ENCODE measurements around the gene STX17.
"Not testable (repeated sequence)": the region's sequence is repeated elsewhere in the genome, so short reads cannot be mapped to it uniquely, and the experiment has no call there.

The STX17 gene

GRCh38 chr9:99977033-99977792 lies 70.8 kb downstream of the STX17 start:
- no peak for DNase-seq

DNA sequence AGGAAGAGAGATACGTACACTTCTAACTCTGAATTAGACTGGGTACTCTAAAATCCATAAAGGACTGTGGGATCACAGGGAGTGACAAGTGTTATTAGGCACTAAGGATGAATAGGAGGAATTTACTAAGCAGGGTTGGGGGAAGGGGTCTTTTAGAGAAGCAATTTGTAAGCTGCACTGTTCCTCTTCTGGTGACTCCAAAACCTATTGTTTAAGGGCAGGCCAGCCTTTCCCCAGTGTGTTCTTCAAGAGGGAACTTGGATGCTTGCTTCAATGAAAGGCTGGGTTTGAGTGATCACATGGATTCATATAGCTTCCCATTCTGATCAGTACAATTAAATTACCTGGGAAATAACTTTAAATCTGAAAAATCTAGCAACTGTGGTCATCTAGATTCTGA lies 71.8 kb downstream of the STX17 start:
- no peak for DNase-seq

DNA sequence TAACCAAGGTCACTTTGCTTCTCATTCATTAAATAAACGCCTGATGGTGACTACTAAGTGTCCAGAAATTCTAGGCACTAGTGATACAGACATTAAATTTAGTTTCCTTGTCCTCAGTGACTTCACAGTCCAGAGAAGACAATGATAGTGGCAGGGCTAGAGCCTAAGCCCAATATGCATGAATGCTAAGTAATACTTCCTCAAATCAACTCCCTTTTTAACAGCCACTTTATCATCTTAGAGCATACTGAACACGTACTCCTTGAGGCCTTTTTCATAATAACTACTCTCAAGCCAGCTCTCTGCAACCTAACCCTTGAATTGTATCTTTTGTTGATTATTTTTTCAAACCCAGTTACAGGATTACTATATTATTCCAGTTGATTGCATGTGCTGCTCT lies 74.1 kb downstream of the STX17 start:
- DNase-seq, result no peak

DNA sequence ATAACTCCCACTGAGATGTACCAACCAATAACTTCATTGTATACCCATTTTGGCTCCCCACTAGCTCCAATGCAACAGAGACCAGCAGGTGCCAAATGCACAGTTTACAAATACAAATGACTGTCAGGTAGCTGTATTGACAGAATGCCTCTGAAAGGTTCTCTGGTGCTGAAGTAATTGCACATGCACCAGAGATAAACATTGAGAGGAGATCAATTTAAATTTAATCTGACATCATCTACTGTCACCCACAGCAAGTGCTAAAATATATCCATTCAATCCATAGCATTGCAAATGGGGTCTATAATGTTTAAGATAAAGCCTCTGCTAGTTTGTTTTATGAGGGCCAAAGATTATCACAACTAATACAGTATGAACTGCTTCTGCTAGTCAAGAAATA lies 80.2 kb downstream of the STX17 start:
- DNase-seq, result no peak

DNA sequence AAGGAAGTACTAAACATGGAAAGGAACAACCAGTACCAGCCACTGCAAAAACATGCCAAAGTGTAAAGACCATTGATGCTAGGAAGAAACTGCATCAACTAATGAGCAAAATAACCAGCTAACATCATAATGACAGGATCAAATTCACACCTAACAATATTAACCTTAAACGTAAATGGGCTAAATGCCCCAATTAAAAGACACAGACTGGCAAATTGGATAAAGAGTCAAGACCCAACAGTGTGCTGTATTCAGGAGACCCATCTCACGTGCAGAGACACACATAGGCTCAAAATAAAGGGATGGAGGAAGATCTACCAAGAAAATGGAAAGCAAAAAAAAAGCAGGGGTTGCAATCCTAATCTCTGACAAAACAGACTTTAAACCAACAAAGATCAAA lies 84.1 kb downstream of the STX17 start:
- DNase-seq, result not testable (repeated sequence)

DNA sequence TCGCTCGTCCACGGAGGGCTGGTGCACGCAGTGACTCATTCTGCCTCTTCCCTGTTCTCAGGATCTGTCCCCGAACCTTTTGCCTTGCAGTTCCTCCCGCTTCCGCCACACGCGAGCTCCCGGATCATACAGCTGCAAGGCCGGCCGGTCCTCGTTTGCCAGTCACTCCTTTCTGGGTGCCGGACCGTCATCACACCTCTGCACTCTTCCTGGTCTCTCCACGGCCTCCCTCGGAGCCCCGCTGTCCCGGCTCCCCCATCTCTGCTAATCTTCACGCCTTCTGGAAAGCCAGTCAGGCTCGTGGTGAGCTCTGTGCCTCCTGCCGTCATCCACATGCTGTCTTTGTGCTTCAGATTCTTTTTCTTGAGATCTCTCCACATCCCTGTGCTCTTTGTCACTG lies 91.8 kb downstream of the STX17 start:
- DNase-seq, result no peak

GRCh38 chr9:99998866-99999265 lies 92.4 kb downstream of the STX17 start:
- DNase-seq, result no peak

DNA sequence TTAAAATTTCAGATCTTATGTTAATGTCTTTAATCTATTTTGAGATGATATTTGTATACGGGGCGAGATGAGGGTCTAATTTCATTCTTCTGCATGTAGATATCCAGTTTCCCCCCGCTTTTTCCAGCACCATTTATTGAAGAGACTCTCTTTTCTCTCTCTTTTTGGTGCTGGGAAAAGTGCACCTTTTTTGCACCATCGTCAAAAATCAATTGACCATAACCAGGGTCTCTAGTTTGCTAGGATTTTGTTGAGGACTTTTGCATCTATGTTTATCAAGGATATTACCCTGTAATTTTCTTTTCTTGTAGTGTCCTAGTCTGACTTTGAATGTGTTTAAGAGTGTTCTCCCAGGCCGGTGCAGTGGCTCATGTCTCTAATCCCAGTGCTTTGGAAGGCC lies 93.3 kb downstream of the STX17 start:
- DNase-seq, result no peak

DNA sequence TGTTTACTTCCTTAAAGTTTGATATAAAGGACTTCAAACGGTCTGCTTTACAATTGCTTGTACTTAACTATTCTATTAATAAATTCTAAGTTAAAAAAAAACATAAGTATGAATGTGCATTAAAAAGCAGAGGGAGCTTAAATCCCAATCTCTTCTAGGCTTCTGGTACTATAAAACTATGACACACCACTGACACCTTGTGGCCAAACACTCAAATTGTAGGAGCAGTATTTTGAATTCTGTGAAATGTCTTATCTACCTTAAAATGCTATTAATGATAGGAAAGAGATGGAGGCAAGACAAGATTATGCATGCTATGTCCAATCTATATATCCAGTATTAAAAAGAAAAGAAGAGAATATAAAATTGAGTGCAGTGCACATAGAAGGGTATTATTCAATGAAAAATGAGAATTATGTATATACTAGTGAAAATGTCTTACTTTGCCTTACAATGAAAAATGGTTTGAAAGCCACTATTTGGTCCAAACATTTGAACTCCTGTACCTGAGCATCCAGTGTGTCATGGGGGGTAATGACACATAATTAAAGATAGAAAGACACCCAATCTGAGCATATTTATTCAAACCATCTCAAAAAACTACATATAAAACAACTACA lies 104.7 kb downstream of the STX17 start:
- no peak for DNase-seq

DNA sequence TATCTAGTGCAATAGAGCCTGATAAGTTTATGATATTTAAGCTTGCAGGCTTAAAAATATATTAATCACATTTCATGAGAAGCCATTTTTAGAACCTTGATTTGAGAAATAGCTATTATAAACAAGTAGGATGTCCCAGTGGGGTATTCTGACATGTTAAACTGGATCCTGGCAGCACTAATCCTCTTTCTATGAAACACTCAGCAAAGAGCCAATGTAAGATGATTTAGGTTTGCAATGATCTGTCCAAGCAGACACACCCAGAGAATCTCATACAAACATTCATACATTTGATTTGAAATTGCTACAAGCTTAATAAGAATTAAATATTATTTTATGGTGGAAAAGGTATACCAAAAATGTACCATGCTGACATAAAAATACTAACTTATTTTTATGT lies 105.8 kb downstream of the STX17 start:
- no peak for DNase-seq

DNA sequence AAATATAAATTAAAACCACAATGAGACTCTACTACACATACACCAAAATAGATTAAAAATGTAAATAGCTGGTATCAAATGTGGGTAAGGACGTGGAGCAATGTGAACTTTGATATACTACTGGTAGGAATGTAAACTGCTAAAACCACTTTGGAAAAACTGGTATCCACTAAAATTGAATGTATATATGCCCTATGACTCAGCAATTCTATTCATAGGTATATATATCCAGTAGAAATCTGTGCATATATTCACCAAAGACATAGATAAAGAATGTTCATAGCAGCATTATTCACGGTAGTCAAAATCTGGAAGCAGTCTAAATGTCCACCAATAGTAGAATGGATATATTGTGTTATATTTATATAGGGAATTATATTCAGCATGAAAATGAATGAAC lies 107.1 kb downstream of the STX17 start:
- no peak for DNase-seq

DNA sequence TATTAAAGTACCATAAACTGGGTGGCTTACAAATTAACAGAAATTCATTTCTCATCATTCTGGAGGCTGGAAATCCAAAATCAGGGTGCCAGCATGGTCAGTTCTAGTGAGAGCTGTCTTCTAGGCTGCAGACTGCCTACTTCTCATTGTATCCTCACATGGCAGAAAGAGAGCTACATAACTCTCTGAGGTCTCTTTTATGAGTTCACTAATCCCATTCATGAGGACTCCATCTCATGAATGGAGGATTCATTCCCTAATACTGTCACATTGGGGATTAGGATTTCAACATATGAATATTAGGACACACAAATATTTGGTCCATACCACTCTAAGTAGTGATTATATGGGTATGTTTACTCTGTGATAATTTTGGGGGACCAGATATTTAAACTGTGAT lies 108.4 kb downstream of the STX17 start:
- DNase-seq, result no peak

- DNase-seq, result no peak
These were observed 113.1 kb downstream of the STX17 start for GRCh38 chr9:100019541-100019940.
